K562 (cell line): ENCODE data around the gene MICALL2.

ENCODE experiments used
- BRCA1 ChIP-seq, 2 experiments: fragments of 450-650 bp in 1 of 2; sonication (generic) in 1 of 2; formaldehyde crosslinking in 1 of 2; IDR thresholded peaks; 2 replicates each; pipeline versions ENCODE4 v1.5.0 to v1.6.1; 2017 to 2020; ENCODE audit warnings: mild to moderate bottlenecking in 1 of 2, missing genetic modification reagents in 1 of 2
- BRD9 ChIP-seq: fragments of 450-650 bp; IDR thresholded peaks from 2 replicates; pipeline ENCODE4 v1.6.1; 2018; ENCODE audit warnings: low read depth; ENCODE audit not compliant: partially characterized antibody

- TF ChIP-seq BRCA1 (IDR thresholded peaks at IDR 0.05) (no peak), BRCA1 (CRISPR knock-in tag; IDR thresholded peaks at IDR 0.05) (no peak), BRD9 (no peak)
Measured at GRCh38 chr7:1483536-1484505, 24.6 kb upstream of the MICALL2 start.
